Ovary (tissue), 3 donors: ENCODE measurements around the gene SHF.

ENCODE experiments used
- CTCF ChIP-seq, 3 donors: fragments of 450-650 bp in 2 of 3; fragments of 200-600 bp in 1 of 3; IDR thresholded peaks; one replicate each; pipeline versions ENCODE4 v1.5.1 to v1.8.0; 2016 to 2022; ENCODE audit warnings: antibody characterized with exemption in 3 of 3, mild to moderate bottlenecking in 1 of 3
- POLR2A ChIP-seq: fragments of 450-650 bp; IDR thresholded peaks from one replicate; pipeline ENCODE4 v1.6.1; 2017; ENCODE audit warnings: antibody characterized with exemption, mild to moderate bottlenecking, moderate library complexity
- donor health status: DM: no; HTN: no; CAD: no.

- no peak for TF ChIP-seq CTCF (IDR thresholded peaks at IDR 0.05)
- no peak for TF ChIP-seq POLR2A
Measured at GRCh38 chr15:45184562-45185041, 3.2 kb downstream of the SHF start.
